Measurements from ENCODE around the gene WASF2.

GRCh38 chr1:27416387-27417111 is 73.4 kb downstream of the WASF2 start:
- peak; percentile 46 to 90 (median 79) for TF ChIP-seq CTCF (IDR thresholded peaks at IDR 0.05; ENCODE audit: control extremely low read depth in 1 of 3, insufficient read depth in 1 of 3, low read depth in 1 of 3, low read length in 3 of 3)
- no peak for TF ChIP-seq RBBP5 (IDR thresholded peaks at IDR 0.05; ENCODE audit: borderline replicate concordance, low read depth, low read length)
- TF ChIP-seq SRF (IDR thresholded peaks at IDR 0.05; ENCODE audit: low read depth, low read length): 0 out of 2 replicates have a peak, but pooled peaks have one; percentile 11
- peak; percentile 70 to 80 for TF ChIP-seq RAD21 (IDR thresholded peaks at IDR 0.05 in 1 of 2, conservative IDR thresholded peaks at IDR 0.05 in 1 of 2; ENCODE audit: low read depth in 2 of 2, low read length in 2 of 2)
- no peak for TF ChIP-seq ATF2 (IDR thresholded peaks at IDR 0.05; ENCODE audit: low read length)
- TF ChIP-seq USF2 (IDR thresholded peaks at IDR 0.05; ENCODE audit: low read length): no peak
- no peak for TF ChIP-seq POLR2AphosphoS5 (IDR thresholded peaks at IDR 0.05; ENCODE audit: low read depth, low read length)
- TF ChIP-seq EP300 (IDR thresholded peaks at IDR 0.05; ENCODE audit: borderline replicate concordance in 1 of 2, low read depth in 2 of 2, low read length in 2 of 2): no peak
- TF ChIP-seq MAX (IDR thresholded peaks at IDR 0.05): no peak
- no peak for TF ChIP-seq ASH2L (IDR thresholded peaks at IDR 0.05; ENCODE audit: low read length)
- TF ChIP-seq SP1 (IDR thresholded peaks at IDR 0.05; ENCODE audit: low read depth, low read length): no peak

All from H1 (cell line).